Measurements from ENCODE around the gene SLC18A2. TPM values are rescaled to one million over a fixed set of nuclear protein-coding genes. Genes with fewer than 3 reads are reported as not detected.

Gene SLC18A2
- total RNA-seq, 3 donors from 2014 or later (not counting 1 experiment from before 2014, with no cell fraction given) = 0.21 to 8.0 (median 0.36) TPM

- Histone ChIP-seq H3K9me3 (ENCODE audit: control insufficient read depth, insufficient read depth, low read length) (no peaks in the 10 kb centered on the region), H3K4me3 (ENCODE audit: low read length) (no peak overlapping the region), H3K36me3 (ENCODE audit: control insufficient read depth, insufficient read depth, low read length) (no peaks in the 10 kb centered on the region), H3K27me3 (ENCODE audit: control insufficient read depth, insufficient read depth, low read length) (no peaks in the 10 kb centered on the region), H3K27ac (ENCODE audit: low read length) (no peak overlapping the region), H3K4me1 (ENCODE audit: control insufficient read depth, insufficient read depth, low read length) (no peaks in the 10 kb centered on the region)
- no peak overlapping the region for H3K27ac Mint-ChIP-seq
- H3K27me3 Mint-ChIP-seq (ENCODE audit: low read depth in 2 of 2) = no peaks in the 10 kb centered on the region
- 100% methylated on average over 2 of the region's 2 CpGs for whole genome bisulfite sequencing (ENCODE audit: insufficient coverage)
- intact Hi-C loops (cut with micrococcal nuclease) = loop anchor here (5.0 kb wide), 1 partner anchor 107 kb away; no protein-coding TSS in a partner anchor
- peaks cover 40 to 45% of the 10 kb centered on the region in 2 donors for H3K4me1 Mint-ChIP-seq
- DNase-seq = no peak
- no peak overlapping the region for H3K4me3 Mint-ChIP-seq
- no peaks in the 10 kb centered on the region for H3K36me3 Mint-ChIP-seq
- ATAC-seq = no peak
- no peak for TF ChIP-seq CTCF (IDR thresholded peaks at IDR 0.05)
- H3K9me3 Mint-ChIP-seq = no peaks in the 10 kb centered on the region
These were observed 83.5 kb downstream of the SLC18A2 start for GRCh38 chr10:117324367-117324766.

GRCh38 chr10:117327262-117327661, 86.3 kb downstream of the SLC18A2 start:
- H3K9me3 ChIP-seq (ENCODE audit: control insufficient read depth, insufficient read depth, low read length) = no peaks in the 10 kb centered on the region
- Mint-ChIP-seq H3K27me3 (ENCODE audit: low read depth in 2 of 2) (no peaks in the 10 kb centered on the region), H3K27ac (no peak overlapping the region), H3K36me3 (no peaks in the 10 kb centered on the region), H3K4me1 (peaks cover 62 to 64% of the 10 kb centered on the region in 2 donors), H3K4me3 (no peak overlapping the region), H3K9me3 (no peaks in the 10 kb centered on the region)
- no peaks in the 10 kb centered on the region for H3K27me3 ChIP-seq (ENCODE audit: control insufficient read depth, insufficient read depth, low read length)
- H3K4me3 ChIP-seq (ENCODE audit: low read length) = no peak overlapping the region
- H3K27ac ChIP-seq (ENCODE audit: low read length) = no peak overlapping the region
- ATAC-seq = no peak
- intact Hi-C loops (cut with micrococcal nuclease) = no loop called here
- no peaks in the 10 kb centered on the region for H3K4me1 ChIP-seq (ENCODE audit: control insufficient read depth, insufficient read depth, low read length)
- no peak for DNase-seq
- H3K36me3 ChIP-seq (ENCODE audit: control insufficient read depth, insufficient read depth, low read length) = no peaks in the 10 kb centered on the region
- no peak for TF ChIP-seq CTCF (IDR thresholded peaks at IDR 0.05)

Other genes starting within 250 kb of the SLC18A2 start
- gene SHTN1, start 235.9 kb upstream of the SLC18A2 start, total RNA-seq = 1 to 10 TPM in 2 of 3 donors, under 1 TPM in 1; 0.88 to 1.4 (median 1.1) TPM
- gene VAX1, start 102.8 kb upstream of the SLC18A2 start, total RNA-seq = not detected
- not detected for gene KCNK18, start 43.6 kb upstream of the SLC18A2 start, total RNA-seq
- 10 to 100 TPM; 44.5 to 64.3 (median 51.8) TPM for gene PDZD8, start 134.3 kb downstream of the SLC18A2 start, total RNA-seq

Data from natural killer cell (primary cell).